Brain microvascular endothelial cell (primary cell): ENCODE data around the gene TBC1D3B.
"Not testable (repeated sequence)": the region's sequence is repeated elsewhere in the genome, so short reads cannot be mapped to it uniquely, and the experiment has no call there.

Experiments used
- DNase-seq: peaks from one replicate; pipeline ENCODE4 v3.0.0-alpha.2; 2020
- H3K27ac ChIP-seq: fragments of 250-450 bp; sonication (Bioruptor Pico); 2 replicates; pipeline ENCODE4 v1.5.1; 2020; ENCODE audit warnings: mild to moderate bottlenecking, moderate library complexity
- H3K27me3 ChIP-seq: fragments of 250-450 bp; sonication (Bioruptor Pico); replicated peaks from 2 replicates; pipeline ENCODE4 v1.5.1; 2020; ENCODE audit warnings: mild to moderate bottlenecking
- H3K36me3 ChIP-seq: fragments of 250-450 bp; sonication (Bioruptor Pico); replicated peaks from 2 replicates; pipeline ENCODE4 v1.5.1; 2020; ENCODE audit warnings: mild to moderate bottlenecking
- H3K4me3 ChIP-seq: 2 replicates; pipeline ENCODE4 v1.5.1; 2011; ENCODE audit warnings: low read depth, mild to moderate bottlenecking, control low read depth, low read length, moderate library complexity
- in situ Hi-C: cut with HindIII; loops from 2 replicates; pipeline ENCODE4 v1.10.0; 2017; ENCODE audit warnings: low sequenced_read_pairs, low pct_ligation_motif_present
- TF ChIP-seq, protein P1 (sequence below): IDR thresholded peaks from 2 replicates; pipeline ENCODE4 v1.5.1; 2011; ENCODE audit warnings: low read depth, mild to moderate bottlenecking, moderate library complexity, low read length, control low read depth, inconsistent platforms; ENCODE audit errors: missing control alignments

TBC1D3B gene

DNA sequence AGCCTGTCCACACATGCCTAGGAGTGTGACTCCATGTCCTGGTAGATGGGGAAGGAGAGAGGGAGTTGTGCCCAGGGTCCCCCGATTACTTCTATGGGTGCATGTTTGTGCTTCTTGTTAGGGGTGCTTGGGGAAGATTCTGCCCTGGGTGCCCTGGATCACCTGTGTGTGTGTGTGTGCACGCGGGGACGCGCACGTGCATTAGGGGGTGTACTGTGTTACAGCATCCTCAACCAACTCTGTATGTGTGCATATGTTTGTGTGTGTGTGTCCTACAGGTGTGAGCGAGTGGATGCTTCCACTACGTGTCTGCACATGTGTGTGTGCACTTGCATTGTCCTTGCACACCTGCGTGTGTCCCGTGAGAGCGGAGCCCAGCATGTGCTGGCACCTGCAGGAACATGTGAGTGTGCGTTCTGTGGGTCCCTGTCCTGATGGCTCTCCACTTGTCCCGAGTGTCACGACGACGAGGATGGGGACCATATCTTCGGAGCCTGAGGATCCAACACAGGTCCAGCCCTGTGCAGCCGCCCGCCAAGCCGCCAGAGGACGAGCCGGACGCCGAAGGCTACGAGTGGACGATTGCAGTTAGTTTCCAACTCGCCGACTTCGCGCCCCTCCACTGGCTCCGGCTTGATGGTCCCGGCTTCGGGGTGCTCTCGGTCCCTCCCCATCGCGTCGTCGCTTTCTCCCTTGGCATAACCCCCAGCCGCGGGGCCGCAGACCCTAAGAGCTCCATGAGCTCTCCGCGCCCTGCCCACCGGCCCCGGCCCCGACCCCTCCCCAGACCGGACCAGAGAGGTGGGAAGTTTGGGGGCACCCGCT lies 6.0 kb upstream of the TBC1D3B start:
- peak overlapping the region; percentile 31 for H3K4me3 ChIP-seq
- no peak overlapping the region for H3K27ac ChIP-seq
- DNase-seq: no peak
- peaks cover 8% of the 10 kb centered on the region for H3K27me3 ChIP-seq
- no peaks in the 10 kb centered on the region for H3K36me3 ChIP-seq
- in situ Hi-C loops: no loop called here
- TF ChIP-seq, protein P1, sequence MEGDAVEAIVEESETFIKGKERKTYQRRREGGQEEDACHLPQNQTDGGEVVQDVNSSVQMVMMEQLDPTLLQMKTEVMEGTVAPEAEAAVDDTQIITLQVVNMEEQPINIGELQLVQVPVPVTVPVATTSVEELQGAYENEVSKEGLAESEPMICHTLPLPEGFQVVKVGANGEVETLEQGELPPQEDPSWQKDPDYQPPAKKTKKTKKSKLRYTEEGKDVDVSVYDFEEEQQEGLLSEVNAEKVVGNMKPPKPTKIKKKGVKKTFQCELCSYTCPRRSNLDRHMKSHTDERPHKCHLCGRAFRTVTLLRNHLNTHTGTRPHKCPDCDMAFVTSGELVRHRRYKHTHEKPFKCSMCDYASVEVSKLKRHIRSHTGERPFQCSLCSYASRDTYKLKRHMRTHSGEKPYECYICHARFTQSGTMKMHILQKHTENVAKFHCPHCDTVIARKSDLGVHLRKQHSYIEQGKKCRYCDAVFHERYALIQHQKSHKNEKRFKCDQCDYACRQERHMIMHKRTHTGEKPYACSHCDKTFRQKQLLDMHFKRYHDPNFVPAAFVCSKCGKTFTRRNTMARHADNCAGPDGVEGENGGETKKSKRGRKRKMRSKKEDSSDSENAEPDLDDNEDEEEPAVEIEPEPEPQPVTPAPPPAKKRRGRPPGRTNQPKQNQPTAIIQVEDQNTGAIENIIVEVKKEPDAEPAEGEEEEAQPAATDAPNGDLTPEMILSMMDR: no peak

- in situ Hi-C loops, H3K27ac ChIP-seq, DNase-seq, H3K4me3 ChIP-seq, H3K27me3 ChIP-seq, H3K36me3 ChIP-seq: not testable (repeated sequence)
These were observed 5.2 kb upstream of the TBC1D3B start for GRCh38 chr17:36181446-36182175.

GRCh38 chr17:36168836-36169235 lies 7.6 kb downstream of the TBC1D3B start:
- in situ Hi-C loops, H3K27me3 ChIP-seq, H3K4me3 ChIP-seq, H3K27ac ChIP-seq, DNase-seq, H3K36me3 ChIP-seq: not testable (repeated sequence)

DNA sequence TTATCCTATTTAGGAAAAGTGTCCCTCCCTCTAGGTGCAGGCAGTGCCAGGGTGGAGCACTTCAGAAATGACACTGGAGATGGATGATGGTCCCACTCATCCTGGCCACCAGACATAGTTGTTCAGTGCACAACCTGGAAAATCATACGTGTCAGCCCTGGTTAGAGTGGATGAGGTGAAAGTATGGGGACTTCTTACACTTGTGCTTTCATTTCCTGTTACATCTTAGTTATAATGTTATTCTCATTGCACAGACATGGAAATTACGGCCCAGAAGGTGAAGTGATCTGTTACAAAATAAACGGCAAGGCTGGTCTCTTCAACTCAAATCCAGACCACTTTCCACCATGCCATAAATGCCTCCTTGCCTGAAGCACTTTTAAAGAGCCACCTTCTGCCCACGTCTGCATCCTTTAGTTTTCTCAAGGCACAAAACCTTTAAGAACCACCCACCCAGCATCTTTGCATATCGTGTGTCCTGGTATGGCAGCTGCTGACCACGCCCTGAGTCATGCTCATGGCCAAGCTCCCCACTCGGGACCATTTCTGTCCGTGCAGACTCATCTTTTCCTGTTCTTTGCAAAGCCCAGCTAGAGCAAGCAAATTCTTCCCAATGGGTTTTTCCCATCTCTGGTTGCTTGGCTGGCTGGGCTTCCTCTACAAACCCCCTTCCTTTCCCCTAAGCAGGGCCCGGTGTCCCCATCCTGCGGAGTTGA lies 22.4 kb downstream of the TBC1D3B start:
- TF ChIP-seq, protein P1: no peak

GRCh38 chr17:36152639-36153120 lies 23.8 kb downstream of the TBC1D3B start:
- DNase-seq: no peak
- H3K4me3 ChIP-seq: no peak overlapping the region
- in situ Hi-C loops: no loop called here

More for the DNA sequence above, 22.4 kb downstream of the TBC1D3B start:
- Histone ChIP-seq H3K4me3 (no peak overlapping the region), H3K27me3 (no peaks in the 10 kb centered on the region), H3K27ac (no peak overlapping the region), H3K36me3 (no peaks in the 10 kb centered on the region)
- in situ Hi-C loops: no loop called here
- DNase-seq: no peak

GRCh38 chr17:36151891-36152638 lies 24.4 kb downstream of the TBC1D3B start:
- in situ Hi-C loops: no loop called here
- TF ChIP-seq, protein P1: no peak
- Histone ChIP-seq H3K27me3 (no peaks in the 10 kb centered on the region), H3K4me3 (no peak overlapping the region), H3K27ac (no peak overlapping the region), H3K36me3 (no peaks in the 10 kb centered on the region)
- DNase-seq: no peak

More at GRCh38 chr17:36152639-36153120, 23.8 kb downstream of the TBC1D3B start:
- Histone ChIP-seq H3K36me3 (no peaks in the 10 kb centered on the region), H3K27ac (no peak overlapping the region), H3K27me3 (no peaks in the 10 kb centered on the region)
- TF ChIP-seq, protein P1: no peak
